ENCODE data around the gene ITGA4. TPM values are rescaled to one million over a fixed set of nuclear protein-coding genes. Genes with fewer than 3 reads are reported as not detected.

Gene ITGA4
- total RNA-seq, 1 donor from 2014 or later: 106 TPM

DNA sequence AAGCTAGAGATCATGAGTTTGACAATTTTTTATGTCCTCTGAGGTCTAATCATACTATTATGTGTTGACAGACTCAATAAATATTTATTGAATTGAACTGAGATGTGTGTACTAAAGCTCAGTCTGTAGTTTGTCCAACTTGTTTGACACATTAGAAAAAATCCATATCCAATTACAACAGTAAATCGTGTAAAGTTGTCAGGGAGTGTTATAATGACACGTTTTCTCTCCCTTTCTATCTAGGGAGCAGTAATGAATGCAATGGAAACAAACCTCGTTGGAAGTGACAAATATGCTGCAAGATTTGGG lies 28.4 kb downstream of the ITGA4 start:
- no peaks in the 10 kb centered on the region for H3K27me3 Mint-ChIP-seq
- H3K4me3 Mint-ChIP-seq: no peak overlapping the region
- intact Hi-C loops (cut with micrococcal nuclease): loop anchor here (5.0 kb wide), 1 partner anchor 37 kb away; no protein-coding TSS in a partner anchor
- no peak overlapping the region for H3K27ac Mint-ChIP-seq
- no peak for DNase-seq
- H3K4me1 Mint-ChIP-seq: peaks cover 15% of the 10 kb centered on the region
- peaks cover 74% of the 10 kb centered on the region for H3K36me3 Mint-ChIP-seq (ENCODE audit: low read depth)
- H3K9me3 Mint-ChIP-seq: no peaks in the 10 kb centered on the region

DNA sequence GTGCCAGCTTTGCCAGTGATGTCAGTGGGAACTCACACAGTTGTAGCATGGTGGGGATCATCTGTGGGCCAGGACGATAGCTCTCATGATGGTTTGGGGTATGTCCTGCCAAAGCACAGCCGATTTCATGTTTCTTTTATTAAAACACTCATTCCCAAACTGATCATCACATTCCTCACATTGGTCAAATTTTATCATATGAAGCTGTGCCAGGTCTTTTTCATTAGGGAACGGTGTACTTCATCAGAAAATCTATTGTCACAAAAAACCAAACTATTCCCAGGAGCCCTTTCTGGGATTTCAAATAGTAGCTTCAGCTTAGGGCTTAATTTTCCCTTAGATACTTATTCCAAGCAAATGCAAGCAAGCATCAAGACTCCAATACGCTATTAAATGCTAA lies 42.0 kb downstream of the ITGA4 start:
- Mint-ChIP-seq H3K36me3 (ENCODE audit: low read depth) (peaks cover 43% of the 10 kb centered on the region), H3K4me3 (no peak overlapping the region)

DNA sequence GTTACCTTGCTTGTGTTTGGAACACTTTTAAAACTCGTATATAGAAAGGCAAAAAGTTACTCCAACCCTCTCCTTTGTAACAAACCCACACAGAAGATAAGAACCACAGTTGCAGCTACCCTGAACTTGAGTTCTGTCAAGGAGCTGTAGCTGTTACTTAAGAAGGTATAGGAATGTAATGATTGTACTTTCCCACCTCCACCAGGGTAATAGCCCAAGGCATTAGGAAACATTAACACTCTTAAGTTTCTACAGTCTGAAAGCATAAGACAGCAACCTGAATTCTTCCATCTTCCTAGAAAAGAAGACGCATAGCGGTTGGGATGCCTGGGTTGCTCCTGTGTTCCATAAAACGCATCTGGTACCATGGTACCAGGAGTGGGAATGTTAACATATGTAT lies 43.0 kb downstream of the ITGA4 start:
- intact Hi-C loops (cut with micrococcal nuclease): loop anchor here (2.0 kb wide), 1 partner anchor 13 kb away; no protein-coding TSS in a partner anchor
- no peaks in the 10 kb centered on the region for H3K9me3 Mint-ChIP-seq
- peaks cover 2% of the 10 kb centered on the region for H3K4me1 Mint-ChIP-seq
- DNase-seq: no peak
- no peak overlapping the region for H3K4me3 Mint-ChIP-seq
- H3K27me3 Mint-ChIP-seq: no peaks in the 10 kb centered on the region
- no peak overlapping the region for H3K27ac Mint-ChIP-seq
- H3K36me3 Mint-ChIP-seq (ENCODE audit: low read depth): peaks cover 41% of the 10 kb centered on the region

More for the DNA sequence above, 42.0 kb downstream of the ITGA4 start:
- Mint-ChIP-seq H3K27me3 (no peaks in the 10 kb centered on the region), H3K27ac (no peak overlapping the region), H3K9me3 (no peaks in the 10 kb centered on the region), H3K4me1 (peaks cover 2% of the 10 kb centered on the region)
- DNase-seq: no peak
- intact Hi-C loops (cut with micrococcal nuclease): no loop called here

DNA sequence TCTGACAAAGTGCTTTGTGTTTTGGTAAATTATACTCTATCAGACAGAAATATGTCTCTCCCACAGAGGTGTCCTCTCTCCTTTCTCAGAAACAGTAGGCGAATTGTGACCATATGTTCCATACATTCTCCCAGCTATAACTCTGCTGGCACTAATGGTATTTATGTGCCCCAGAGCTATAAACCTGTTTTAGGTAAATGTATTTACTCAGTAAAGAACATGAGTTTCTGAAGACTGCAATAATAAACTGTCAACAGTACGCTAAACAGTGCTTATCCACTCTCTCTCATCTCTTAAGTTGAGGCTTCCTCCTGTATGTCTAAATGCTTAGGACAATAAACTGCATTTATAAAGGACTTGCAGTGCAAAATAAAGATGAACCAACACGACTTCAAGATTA lies 58.5 kb downstream of the ITGA4 start:
- Mint-ChIP-seq H3K9me3 (no peaks in the 10 kb centered on the region), H3K36me3 (ENCODE audit: low read depth) (peaks cover 78% of the 10 kb centered on the region), H3K27ac (no peak overlapping the region), H3K4me1 (peaks cover 36% of the 10 kb centered on the region), H3K27me3 (no peaks in the 10 kb centered on the region), H3K4me3 (no peak overlapping the region)
- intact Hi-C loops (cut with micrococcal nuclease): no loop called here
- no peak for DNase-seq

DNA sequence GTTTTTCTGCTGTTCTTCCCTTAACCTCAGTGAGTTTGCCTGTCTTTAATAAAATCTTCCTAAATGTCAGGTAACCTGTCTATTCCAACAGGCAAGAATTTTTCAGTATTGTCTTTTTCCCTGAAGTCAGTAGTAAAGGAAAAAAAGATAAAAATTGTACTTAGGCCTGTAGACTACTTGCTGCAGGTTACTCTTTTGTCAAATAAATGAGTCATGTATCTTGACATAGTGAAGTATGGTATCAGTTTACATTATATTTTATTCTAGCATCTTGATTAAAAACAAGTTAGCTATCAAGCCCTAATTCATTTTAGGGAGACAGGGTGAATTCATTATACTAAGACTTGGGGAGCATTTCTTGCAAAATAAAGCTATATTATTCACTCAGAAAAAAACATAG lies 59.8 kb downstream of the ITGA4 start:
- no peak overlapping the region for H3K27ac Mint-ChIP-seq

DNA sequence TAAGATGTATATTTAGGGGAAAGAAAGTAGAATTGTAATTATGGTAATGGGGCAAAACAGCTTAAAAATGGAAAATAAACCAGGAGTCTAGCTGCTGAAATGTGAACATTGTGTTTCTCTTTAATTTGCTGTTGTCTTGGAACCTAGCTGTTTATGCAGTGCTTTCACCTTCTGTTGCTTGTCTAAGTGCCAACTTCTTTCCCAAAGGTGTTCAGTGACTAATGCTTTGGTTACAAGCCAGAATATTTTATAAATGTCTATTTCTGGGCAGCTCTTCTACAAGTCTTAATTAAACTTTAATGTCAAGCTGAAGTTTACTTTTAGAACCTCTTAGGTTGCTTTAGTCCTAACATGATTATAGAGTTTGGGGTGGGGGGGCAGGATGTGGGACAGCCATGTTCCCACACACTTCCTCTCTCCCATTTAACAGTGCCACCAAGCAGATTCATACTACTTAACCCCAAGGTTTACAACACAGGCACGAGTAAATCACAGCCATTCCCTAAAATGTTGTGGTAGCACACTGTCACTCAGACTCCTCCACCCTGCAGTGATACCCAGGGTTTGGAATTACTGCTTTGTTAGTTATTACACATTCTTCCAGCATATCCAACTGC lies 60.6 kb downstream of the ITGA4 start:
- Mint-ChIP-seq H3K27ac (peak overlapping the region; percentile 48), H3K9me3 (no peaks in the 10 kb centered on the region), H3K27me3 (no peaks in the 10 kb centered on the region), H3K4me1 (peaks cover 32% of the 10 kb centered on the region), H3K36me3 (ENCODE audit: low read depth) (peaks cover 74% of the 10 kb centered on the region), H3K4me3 (peak overlapping the region; percentile 1)
- DNase-seq: no peak
- intact Hi-C loops (cut with micrococcal nuclease): no loop called here

More for the DNA sequence above, 59.8 kb downstream of the ITGA4 start:
- Mint-ChIP-seq H3K36me3 (ENCODE audit: low read depth) (peaks cover 74% of the 10 kb centered on the region), H3K9me3 (no peaks in the 10 kb centered on the region), H3K27me3 (no peaks in the 10 kb centered on the region), H3K4me1 (peaks cover 36% of the 10 kb centered on the region), H3K4me3 (no peak overlapping the region)
- DNase-seq: no peak
- intact Hi-C loops (cut with micrococcal nuclease): no loop called here

DNA sequence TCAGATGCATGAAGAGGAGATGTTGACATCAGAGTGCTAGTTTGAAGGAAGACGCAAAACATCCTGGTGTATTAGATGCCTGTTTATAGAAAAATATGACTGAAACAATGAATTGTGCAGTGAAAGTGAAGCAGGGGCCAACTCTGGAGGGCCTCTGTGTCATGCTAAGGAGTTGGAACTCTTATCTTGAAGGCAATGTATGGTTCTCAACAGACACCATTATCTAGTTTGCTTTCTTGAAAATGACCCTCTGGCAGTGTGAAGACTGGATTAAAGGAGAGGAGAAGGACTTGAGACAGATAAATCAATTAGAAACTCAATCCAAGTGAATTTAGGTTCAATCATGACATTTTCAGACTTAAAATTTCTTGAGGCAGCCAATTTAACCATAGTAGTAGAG lies 63.1 kb downstream of the ITGA4 start:
- no peak for DNase-seq
- no peaks in the 10 kb centered on the region for H3K9me3 Mint-ChIP-seq
- peaks cover 27% of the 10 kb centered on the region for H3K4me1 Mint-ChIP-seq
- H3K36me3 Mint-ChIP-seq (ENCODE audit: low read depth): peaks cover 62% of the 10 kb centered on the region
- H3K27ac Mint-ChIP-seq: peak overlapping the region; percentile 37
- no peaks in the 10 kb centered on the region for H3K27me3 Mint-ChIP-seq
- intact Hi-C loops (cut with micrococcal nuclease): loop anchor here (5.0 to 10.0 kb wide), 2 partner anchors 33 to 375 kb away; partner anchors contain the start of gene ITPRID2
- no peak overlapping the region for H3K4me3 Mint-ChIP-seq

DNA sequence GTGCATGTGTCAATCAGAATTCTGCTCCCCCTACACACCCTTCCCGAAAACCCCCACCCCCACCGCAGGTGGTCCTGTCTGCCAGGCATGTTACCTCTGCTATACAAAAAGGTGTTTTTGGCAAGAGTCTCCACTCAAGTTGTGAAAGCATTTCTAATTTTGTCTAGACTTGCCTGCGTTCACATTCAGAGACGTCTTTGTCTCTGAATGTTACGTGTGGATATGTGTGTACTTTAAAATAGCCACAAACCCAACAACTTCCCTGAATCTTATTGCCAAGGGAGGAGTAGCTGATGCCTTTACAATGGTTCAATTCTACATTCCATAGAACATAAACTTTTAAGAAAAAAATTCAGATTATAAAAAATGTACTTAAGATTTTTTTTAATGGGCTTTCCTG lies 66.6 kb downstream of the ITGA4 start:
- no peak for DNase-seq
- H3K27ac Mint-ChIP-seq: no peak overlapping the region
- intact Hi-C loops (cut with micrococcal nuclease): loop anchor here (5.0 to 10.0 kb wide), 2 partner anchors 36 to 371 kb away; partner anchors contain the start of gene ITPRID2
- no peaks in the 10 kb centered on the region for H3K9me3 Mint-ChIP-seq
- H3K4me1 Mint-ChIP-seq: peaks cover 2% of the 10 kb centered on the region
- peaks cover 61% of the 10 kb centered on the region for H3K36me3 Mint-ChIP-seq (ENCODE audit: low read depth)
- no peak overlapping the region for H3K4me3 Mint-ChIP-seq
- no peaks in the 10 kb centered on the region for H3K27me3 Mint-ChIP-seq

DNA sequence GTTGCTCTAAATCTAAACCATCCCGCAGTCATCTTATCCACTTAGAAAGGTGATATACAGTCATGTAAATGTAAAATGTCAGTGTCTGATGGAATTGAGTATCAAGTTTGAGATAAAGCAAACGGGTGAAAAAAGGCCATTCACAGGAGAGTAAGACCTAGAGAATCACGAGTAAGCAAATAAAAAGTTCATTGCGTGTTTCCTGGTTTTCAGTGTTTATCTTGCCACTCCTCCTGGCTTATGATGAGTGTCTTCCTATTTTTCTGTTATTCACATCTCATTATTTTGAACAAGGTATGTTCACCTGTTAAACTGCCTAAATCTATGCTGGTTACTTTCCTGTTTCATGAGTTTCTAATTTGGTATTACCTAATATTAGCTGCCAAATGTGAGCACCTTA lies 68.8 kb downstream of the ITGA4 start:
- Mint-ChIP-seq H3K36me3 (ENCODE audit: low read depth) (peaks cover 64% of the 10 kb centered on the region), H3K27ac (no peak overlapping the region), H3K4me1 (peaks cover 2% of the 10 kb centered on the region), H3K27me3 (no peaks in the 10 kb centered on the region), H3K9me3 (no peaks in the 10 kb centered on the region), H3K4me3 (no peak overlapping the region)
- intact Hi-C loops (cut with micrococcal nuclease): loop anchor here (10.0 kb wide), 1 partner anchor 369 kb away; the partner anchor contains the start of gene ITPRID2
- no peak for DNase-seq

DNA sequence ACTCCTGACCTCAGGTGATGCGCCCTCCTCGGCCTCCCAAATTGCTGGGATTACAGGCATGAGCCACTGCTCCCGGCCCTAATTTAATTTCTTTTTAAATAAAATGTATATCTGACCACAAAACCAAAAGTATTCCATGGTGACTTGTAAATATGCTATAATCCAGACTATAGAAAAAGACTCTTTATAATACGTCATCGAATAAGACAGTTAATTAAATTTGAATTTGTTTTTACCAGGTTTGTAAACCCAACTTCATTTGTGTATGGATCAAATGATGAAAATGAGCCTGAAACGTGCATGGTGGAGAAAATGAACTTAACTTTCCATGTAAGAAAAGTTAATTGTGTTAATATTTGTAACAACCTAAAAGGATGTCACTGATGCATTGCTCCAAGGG lies 69.9 kb downstream of the ITGA4 start:
- Mint-ChIP-seq H3K4me3 (no peak overlapping the region), H3K9me3 (no peaks in the 10 kb centered on the region), H3K36me3 (ENCODE audit: low read depth) (peaks cover 65% of the 10 kb centered on the region), H3K27ac (no peak overlapping the region), H3K4me1 (peaks cover 2% of the 10 kb centered on the region), H3K27me3 (no peaks in the 10 kb centered on the region)
- intact Hi-C loops (cut with micrococcal nuclease): loop anchor here (10.0 kb wide), 1 partner anchor 368 kb away; the partner anchor contains the start of gene ITPRID2
- DNase-seq: no peak

DNA sequence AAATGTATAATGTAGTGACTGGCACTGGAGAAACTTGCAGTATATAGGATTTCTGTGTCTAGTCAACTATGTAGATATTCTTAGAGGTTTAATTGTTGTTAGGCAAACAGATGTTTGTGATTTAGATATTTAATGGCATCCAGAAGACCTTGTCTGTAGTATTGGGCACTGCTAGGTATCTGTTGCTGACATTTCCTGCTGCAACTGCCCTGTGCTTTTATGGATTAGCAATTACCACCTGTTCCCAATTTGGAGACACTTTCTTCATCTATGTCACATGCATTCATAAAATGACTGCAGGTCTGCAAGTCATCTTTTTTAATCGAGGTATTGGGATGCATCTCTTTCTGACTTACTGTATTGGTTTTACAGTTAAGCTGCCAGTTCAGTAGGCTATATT lies 71.3 kb downstream of the ITGA4 start:
- Mint-ChIP-seq H3K36me3 (ENCODE audit: low read depth) (peaks cover 68% of the 10 kb centered on the region), H3K27me3 (no peaks in the 10 kb centered on the region), H3K4me1 (peaks cover 2% of the 10 kb centered on the region), H3K9me3 (no peaks in the 10 kb centered on the region), H3K4me3 (no peak overlapping the region), H3K27ac (no peak overlapping the region)
- DNase-seq: no peak
- intact Hi-C loops (cut with micrococcal nuclease): loop anchor here (2.0 to 10.0 kb wide), 2 partner anchors 16 to 366 kb away; partner anchors contain the start of gene ITPRID2

DNA sequence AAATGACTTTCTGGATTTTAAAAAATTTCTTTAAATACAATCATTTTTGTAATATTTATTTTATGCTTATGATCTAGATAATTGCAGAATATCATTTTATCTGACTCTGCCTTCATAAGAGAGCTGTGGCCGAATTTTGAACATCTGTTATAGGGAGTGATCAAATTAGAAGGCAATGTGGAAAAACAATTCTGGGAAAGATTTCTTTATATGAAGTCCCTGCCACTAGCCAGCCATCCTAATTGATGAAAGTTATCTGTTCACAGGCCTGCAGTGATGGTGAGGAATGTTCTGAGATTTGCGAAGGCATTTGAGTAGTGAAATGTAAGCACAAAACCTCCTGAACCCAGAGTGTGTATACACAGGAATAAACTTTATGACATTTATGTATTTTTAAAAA lies 79.5 kb downstream of the ITGA4 start:
- Mint-ChIP-seq H3K36me3 (ENCODE audit: low read depth) (peaks cover 77% of the 10 kb centered on the region), H3K27me3 (no peaks in the 10 kb centered on the region), H3K4me1 (peaks cover 2% of the 10 kb centered on the region), H3K27ac (no peak overlapping the region), H3K4me3 (no peak overlapping the region), H3K9me3 (no peaks in the 10 kb centered on the region)
- intact Hi-C loops (cut with micrococcal nuclease): no loop called here
- no peak for DNase-seq

DNA sequence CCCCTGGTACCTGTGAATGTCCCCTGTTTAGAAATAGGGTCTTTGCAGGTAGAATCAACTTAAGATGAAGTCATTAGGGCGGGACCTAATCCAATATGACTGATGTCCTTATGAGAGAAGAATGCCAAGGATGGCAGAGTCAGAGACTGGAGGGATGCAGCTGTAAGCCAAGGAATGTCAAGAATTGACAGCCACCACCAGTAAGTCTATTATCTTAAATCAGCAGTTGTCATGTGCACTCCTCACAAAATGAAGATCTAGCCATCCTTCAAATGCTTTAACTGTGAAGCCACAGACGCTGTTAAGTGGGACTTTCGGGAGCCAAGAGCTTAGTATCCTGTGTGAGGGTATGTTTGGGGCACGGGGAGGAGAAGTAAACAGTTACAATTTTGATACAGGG lies 83.2 kb downstream of the ITGA4 start:
- DNase-seq: no peak
- no peak overlapping the region for H3K4me3 Mint-ChIP-seq
- no peak overlapping the region for H3K27ac Mint-ChIP-seq
- H3K4me1 Mint-ChIP-seq: no peaks in the 10 kb centered on the region
- intact Hi-C loops (cut with micrococcal nuclease): no loop called here
- no peaks in the 10 kb centered on the region for H3K27me3 Mint-ChIP-seq
- H3K36me3 Mint-ChIP-seq (ENCODE audit: low read depth): peaks cover 46% of the 10 kb centered on the region
- H3K9me3 Mint-ChIP-seq: no peaks in the 10 kb centered on the region

DNA sequence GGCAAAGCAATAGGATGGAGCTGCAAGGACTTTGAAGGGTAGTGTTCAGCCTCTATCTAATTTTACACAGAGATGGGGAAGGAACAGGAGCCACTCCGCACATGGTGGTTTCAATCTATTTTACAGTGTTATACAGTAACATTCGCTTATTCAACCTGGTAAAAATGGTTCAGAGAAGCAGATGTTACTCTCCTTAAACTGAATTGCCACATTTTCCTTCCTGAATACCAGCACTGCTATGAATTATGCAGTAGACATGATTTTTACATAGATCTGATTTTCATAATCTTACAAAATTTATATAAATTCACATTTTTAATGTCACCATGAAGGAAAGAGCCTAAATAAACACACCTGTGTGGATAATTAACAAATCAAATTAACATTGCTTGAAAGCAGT lies 85.0 kb downstream of the ITGA4 start:
- DNase-seq: no peak
- no peaks in the 10 kb centered on the region for H3K9me3 Mint-ChIP-seq
- H3K36me3 Mint-ChIP-seq (ENCODE audit: low read depth): peaks cover 44% of the 10 kb centered on the region
- H3K4me1 Mint-ChIP-seq: no peaks in the 10 kb centered on the region
- intact Hi-C loops (cut with micrococcal nuclease): no loop called here
- H3K27me3 Mint-ChIP-seq: no peaks in the 10 kb centered on the region
- no peak overlapping the region for H3K27ac Mint-ChIP-seq
- no peak overlapping the region for H3K4me3 Mint-ChIP-seq

DNA sequence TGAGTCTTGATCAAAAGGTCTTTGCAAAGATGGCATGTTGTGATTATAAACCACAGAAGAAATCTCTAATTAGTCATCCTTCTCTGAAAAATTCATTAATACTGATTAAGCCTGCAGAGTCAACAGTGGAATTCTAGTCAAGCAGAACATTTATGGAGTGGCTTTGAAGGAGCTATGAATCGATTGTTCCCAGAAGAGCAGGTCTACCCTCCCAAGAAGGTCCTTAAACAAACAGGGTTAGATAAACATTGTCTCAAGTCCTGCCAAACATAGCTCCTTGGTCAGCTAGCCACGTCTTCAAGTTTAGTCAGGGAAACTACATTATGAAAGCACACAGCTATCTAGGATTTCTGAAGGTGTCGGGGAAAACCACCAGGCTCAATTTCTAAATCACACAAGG lies 88.9 kb downstream of the ITGA4 start:
- H3K36me3 Mint-ChIP-seq (ENCODE audit: low read depth): peaks cover 22% of the 10 kb centered on the region
- intact Hi-C loops (cut with micrococcal nuclease): no loop called here
- H3K4me1 Mint-ChIP-seq: no peaks in the 10 kb centered on the region
- H3K4me3 Mint-ChIP-seq: no peak overlapping the region
- no peak for DNase-seq
- no peak overlapping the region for H3K27ac Mint-ChIP-seq
- H3K27me3 Mint-ChIP-seq: no peaks in the 10 kb centered on the region
- H3K9me3 Mint-ChIP-seq: no peaks in the 10 kb centered on the region

All from activated CD4-positive, alpha-beta T cell treated with anti-CD3 and anti-CD28 coated beads, Interleukin-2, amount 10 ng/mL, durations not matched to agents 24 days and 14 days (primary cell).